Erythroblast (primary cell): ENCODE measurements around the gene ADARB2.

ENCODE experiments used
- DNase-seq, 2 experiments: peaks; one replicate each; lab custom pipeline; 2025; lab: John Stamatoyannopoulos, UW
- GATA1 ChIP-seq: IDR thresholded peaks from 2 replicates; pipeline ENCODE4 v1.6.1; 2011; ENCODE audit warnings: low read depth, mild to moderate bottlenecking, control low read depth, low read length, moderate library complexity
- POLR2A ChIP-seq: IDR thresholded peaks from 2 replicates; pipeline ENCODE4 v1.6.1; 2011; ENCODE audit warnings: mild to moderate bottlenecking, low read length

ADARB2 gene

GRCh38 chr10:1158066-1158465 lies 579.3 kb downstream of the ADARB2 start:
- DNase-seq: no peak

GRCh38 chr10:1157615-1157933 lies 579.8 kb downstream of the ADARB2 start:
- no peak for TF ChIP-seq GATA1
- TF ChIP-seq POLR2A: no peak
- no peak for DNase-seq

More at GRCh38 chr10:1158066-1158465, 579.3 kb downstream of the ADARB2 start:
- TF ChIP-seq GATA1 (no peak), POLR2A (no peak)

- TF ChIP-seq GATA1 (no peak), POLR2A (no peak)
- DNase-seq: no peak
Measured at GRCh38 chr10:1156921-1157614, 580.3 kb downstream of the ADARB2 start.

- TF ChIP-seq GATA1: no peak
- TF ChIP-seq POLR2A: no peak
- no peak for DNase-seq
Measured at GRCh38 chr10:1156616-1156886, 580.8 kb downstream of the ADARB2 start.

GRCh38 chr10:1155791-1156615 lies 581.3 kb downstream of the ADARB2 start:
- TF ChIP-seq POLR2A (no peak), GATA1 (no peak)
- DNase-seq: no peak

- DNase-seq: no peak
- TF ChIP-seq GATA1 (no peak), POLR2A (no peak)
Measured at GRCh38 chr10:1154531-1155295, 582.6 kb downstream of the ADARB2 start.

- DNase-seq: no peak
- TF ChIP-seq POLR2A: no peak
- TF ChIP-seq GATA1: no peak
Measured at GRCh38 chr10:1153805-1154351, 583.4 kb downstream of the ADARB2 start.

- TF ChIP-seq POLR2A (no peak), GATA1 (no peak)
- no peak for DNase-seq
Measured at GRCh38 chr10:1153251-1153763, 584.0 kb downstream of the ADARB2 start.

- TF ChIP-seq POLR2A (no peak), GATA1 (no peak)
- no peak for DNase-seq
Measured at GRCh38 chr10:1152386-1153250, 584.7 kb downstream of the ADARB2 start.

- TF ChIP-seq GATA1 (no peak), POLR2A (no peak)
- no peak for DNase-seq
Measured at GRCh38 chr10:1151076-1152033, 586.0 kb downstream of the ADARB2 start.

GRCh38 chr10:1150638-1150955 lies 586.7 kb downstream of the ADARB2 start:
- no peak for DNase-seq
- TF ChIP-seq POLR2A: no peak
- TF ChIP-seq GATA1: no peak

GRCh38 chr10:1149793-1150637 lies 587.3 kb downstream of the ADARB2 start:
- TF ChIP-seq GATA1 (no peak), POLR2A (no peak)
- DNase-seq: peak; percentile 13 to 55
